KBM-7 (cell line): ENCODE results near the gene ACOT4.
"Not testable (repeated sequence)": the region's sequence is repeated elsewhere in the genome, so short reads cannot be mapped to it uniquely, and the experiment has no call there.

Source experiments
- DNase-seq: peaks from one replicate; pipeline ENCODE4 v3.0.0-alpha.2; 2015
- in situ Hi-C: fragments of 300-500 bp; cut with MboI; formaldehyde crosslinking; loops from 2 replicates; pipeline ENCODE4 v1.14.3; 2020; ENCODE audit warnings: low sequenced_read_pairs, low pct_unique_long_range_greater_than_20kb, mixed read lengths

The ACOT4 gene

GRCh38 chr14:73591690-73592449 lies at the start of gene ACOT4:
TSS of gene ACOT4 (plus strand) at chr14:73591873. CDS start at chr14:73591960, 87 bp downstream.
- in situ Hi-C loops, result no loop called here
- no peak for DNase-seq

- DNase-seq, in situ Hi-C loops: not testable (repeated sequence)
Observed at GRCh38 chr14:73542961-73543360, 48.7 kb upstream of the ACOT4 start.

GRCh38 chr14:73545353-73545752 lies 46.3 kb upstream of the ACOT4 start:
- DNase-seq, in situ Hi-C loops: not testable (repeated sequence)

DNA sequence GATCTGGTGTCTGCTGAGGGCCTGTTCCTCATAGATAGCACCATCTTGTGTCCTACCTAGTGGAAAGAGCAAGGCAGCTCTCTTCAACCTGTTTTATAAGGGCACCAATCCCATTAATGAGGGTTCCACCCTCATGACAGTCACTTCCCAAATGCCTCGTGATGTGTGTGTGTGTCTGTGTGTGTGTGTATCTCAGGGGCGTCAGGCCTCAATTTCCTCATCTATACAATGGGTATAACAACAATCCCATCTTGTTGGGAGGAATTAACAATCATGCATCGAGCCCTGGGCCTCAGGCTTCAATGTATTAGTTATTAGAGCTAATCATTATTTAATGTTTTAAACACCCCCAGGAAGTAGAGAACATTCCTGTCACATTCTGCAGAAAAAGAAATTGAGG lies 42.6 kb upstream of the ACOT4 start:
- DNase-seq, in situ Hi-C loops: not testable (repeated sequence)

GRCh38 chr14:73549889-73550524 lies 41.7 kb upstream of the ACOT4 start:
- DNase-seq, in situ Hi-C loops: not testable (repeated sequence)

- DNase-seq, result no peak
- in situ Hi-C loops, result no loop called here
Observed at GRCh38 chr14:73553845-73554244, 37.8 kb upstream of the ACOT4 start.

DNA sequence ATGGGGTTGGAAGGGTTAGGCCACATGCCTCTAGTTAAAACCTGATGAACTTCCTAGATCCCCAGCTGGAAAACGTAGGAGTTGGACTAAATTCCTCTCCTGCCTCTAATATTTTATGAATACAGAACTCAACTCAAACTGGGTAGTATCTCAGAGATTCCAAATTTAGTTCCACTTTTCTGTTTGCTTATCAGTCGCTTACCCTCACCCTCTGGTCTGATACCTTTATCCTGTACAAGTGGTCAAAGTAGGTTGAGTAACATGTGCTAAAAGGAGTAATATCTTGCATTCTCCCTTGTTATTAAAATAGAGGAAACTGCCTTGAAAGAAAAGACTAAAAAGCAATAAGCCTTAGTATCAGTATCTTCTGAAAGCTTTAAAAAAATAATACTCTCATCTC lies 34.5 kb upstream of the ACOT4 start:
- in situ Hi-C loops, DNase-seq: not testable (repeated sequence)

DNA sequence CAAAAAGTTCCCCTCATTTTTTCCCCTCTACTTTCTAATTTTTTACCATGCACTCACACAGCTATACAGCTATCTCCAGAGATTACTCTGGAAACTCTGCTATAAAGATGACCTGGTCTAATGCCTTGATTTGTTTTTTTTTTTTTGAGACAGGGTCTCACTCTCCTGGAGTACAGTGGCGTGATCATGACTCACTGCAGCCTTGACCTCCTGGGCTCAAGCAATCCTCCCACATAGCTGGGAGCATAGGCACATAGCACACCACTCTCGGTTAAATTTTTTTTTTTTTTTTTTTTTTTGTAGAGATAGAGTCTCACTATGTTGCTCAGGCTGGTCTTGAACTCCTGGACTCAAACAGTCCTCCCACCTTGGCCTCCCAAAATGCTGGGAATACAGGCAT lies 33.4 kb upstream of the ACOT4 start:
- DNase-seq, in situ Hi-C loops: not testable (repeated sequence)

GRCh38 chr14:73562256-73562655 lies 29.4 kb upstream of the ACOT4 start:
- DNase-seq, in situ Hi-C loops: not testable (repeated sequence)

DNA sequence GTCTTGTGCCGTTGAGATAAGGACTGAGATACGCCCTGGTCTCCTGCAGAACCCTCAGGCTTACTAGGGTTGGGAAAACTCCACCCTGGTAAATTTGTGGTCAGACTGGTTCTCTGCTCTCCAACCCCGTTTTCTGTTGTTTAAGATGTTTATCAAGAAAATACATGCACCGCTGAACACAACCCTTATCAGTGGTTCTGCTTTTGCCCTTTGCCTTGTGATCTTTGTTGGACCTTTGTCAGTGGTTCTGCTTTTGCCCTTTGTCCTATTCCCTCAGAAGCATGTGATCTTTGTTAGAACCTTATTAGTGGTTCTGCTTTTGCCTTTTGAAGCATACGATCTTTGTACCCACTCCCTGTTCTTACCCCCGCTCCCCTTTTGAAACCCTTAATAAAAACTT lies 29.0 kb upstream of the ACOT4 start:
- in situ Hi-C loops, result not testable (repeated sequence)
- DNase-seq, result peak; percentile 67

- in situ Hi-C loops, DNase-seq: not testable (repeated sequence)
Observed at GRCh38 chr14:73566431-73566830, 25.2 kb upstream of the ACOT4 start.

GRCh38 chr14:73566935-73567334 lies 24.7 kb upstream of the ACOT4 start:
- in situ Hi-C loops, DNase-seq: not testable (repeated sequence)

DNA sequence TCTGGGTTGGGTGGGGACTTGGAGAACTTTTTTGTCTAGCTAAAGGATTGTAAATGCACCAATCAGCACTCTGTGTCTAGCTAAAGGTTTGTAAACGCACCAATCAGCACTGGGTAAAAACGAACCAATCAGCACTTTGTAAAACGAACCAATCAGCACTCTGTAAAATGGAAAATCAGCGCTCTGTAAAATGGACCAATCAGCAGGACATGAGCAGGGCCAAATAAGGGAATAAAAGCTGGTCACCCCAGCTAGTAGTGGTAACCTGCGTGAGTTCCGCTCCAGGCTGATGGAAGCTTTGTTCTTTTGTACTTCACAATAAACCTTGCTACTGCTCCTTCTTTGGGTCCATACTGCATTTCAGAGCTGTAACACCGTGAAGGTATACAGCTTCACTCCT lies 24.3 kb upstream of the ACOT4 start:
- in situ Hi-C loops, result no loop called here

DNA sequence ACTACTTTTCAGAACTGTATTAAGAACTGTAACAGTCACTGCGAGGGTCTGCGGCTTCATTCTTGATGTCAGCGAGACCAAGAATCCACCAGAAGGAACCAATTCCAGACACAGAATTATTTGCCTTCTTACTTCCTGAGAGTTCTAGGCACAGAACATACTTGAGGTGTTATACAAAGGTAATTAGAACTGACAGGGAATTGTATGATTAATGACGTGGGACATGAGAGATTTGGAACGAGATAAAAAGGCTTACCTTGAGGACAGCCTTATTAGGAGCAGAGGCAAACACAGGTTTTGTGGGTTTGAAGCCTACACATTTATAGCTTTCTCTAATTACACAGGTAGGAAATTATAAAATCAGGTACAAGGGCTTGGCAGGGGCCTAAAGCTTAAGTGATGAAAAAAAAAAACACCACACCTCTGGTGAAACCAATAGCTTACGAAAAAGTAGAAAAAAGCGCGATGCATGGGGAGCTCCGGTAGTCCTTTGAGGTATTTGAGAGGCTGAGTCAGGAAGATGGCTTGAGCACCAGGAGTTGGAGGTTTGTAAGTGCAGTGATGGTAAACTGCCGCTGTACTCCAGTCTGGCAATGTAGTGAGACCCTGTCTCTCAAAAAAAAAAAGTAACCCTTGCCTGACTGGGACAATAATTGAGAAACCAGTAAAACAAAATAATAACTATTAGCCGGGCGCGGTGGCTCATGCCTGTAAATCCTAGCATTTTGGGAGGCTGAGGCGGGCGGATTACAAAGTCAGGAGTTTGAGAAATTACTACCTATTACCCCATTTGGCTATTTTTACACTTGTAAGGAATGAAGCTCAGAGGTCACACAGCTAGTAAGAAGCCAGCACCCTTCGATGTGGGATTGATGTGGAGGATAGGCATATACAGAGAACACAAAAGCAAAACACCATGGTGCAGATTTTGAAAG lies 23.5 kb upstream of the ACOT4 start:
- no peak for DNase-seq
- in situ Hi-C loops, result no loop called here

More for the DNA sequence above, 24.3 kb upstream of the ACOT4 start:
- DNase-seq, result no peak

GRCh38 chr14:73568886-73569184 lies 22.8 kb upstream of the ACOT4 start:
- DNase-seq, in situ Hi-C loops: not testable (repeated sequence)

GRCh38 chr14:73569185-73569958 lies 22.3 kb upstream of the ACOT4 start, which contains the start of gene ACOT2:
TSS of gene ACOT2 (plus strand) at chr14:73569213. CDS start at chr14:73569241, 28 bp downstream.
- in situ Hi-C loops, DNase-seq: not testable (repeated sequence)

- DNase-seq, result peak; percentile 70
- in situ Hi-C loops, result not testable (repeated sequence)
Observed at GRCh38 chr14:73570913-73571312, 20.8 kb upstream of the ACOT4 start.

DNA sequence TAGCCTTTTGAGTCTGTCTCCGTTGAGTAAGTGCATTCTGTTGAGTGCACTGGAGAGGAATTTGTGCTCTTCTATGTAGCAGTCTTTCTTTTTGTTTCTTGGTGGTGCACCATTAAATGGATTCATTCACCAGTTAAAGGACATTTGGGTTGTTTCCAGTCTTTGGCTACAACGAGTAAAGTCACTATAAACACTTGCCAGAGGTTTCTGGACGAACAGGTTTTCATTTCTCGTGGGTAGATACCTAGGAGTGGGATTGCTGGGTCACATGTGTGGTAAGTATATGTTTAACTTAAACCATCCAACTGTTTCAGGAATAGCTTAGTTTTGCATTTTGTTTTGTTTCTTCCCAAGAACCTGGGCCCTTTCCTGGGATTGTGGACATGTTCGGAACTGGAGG lies 18.6 kb upstream of the ACOT4 start:
- in situ Hi-C loops, result not testable (repeated sequence)

GRCh38 chr14:73573740-73574139 lies 17.9 kb upstream of the ACOT4 start:
- DNase-seq, in situ Hi-C loops: not testable (repeated sequence)

More for the DNA sequence above, 18.6 kb upstream of the ACOT4 start:
- DNase-seq, result not testable (repeated sequence)
